ENCODE measurements around the gene OSGEPL1. TPM values are rescaled to one million over a fixed set of nuclear protein-coding genes. Genes with fewer than 3 reads are reported as not detected.

OSGEPL1 gene
- total RNA-seq, 3 donors from 2014 or later (not counting 1 experiment from before 2014, with no cell fraction given) = 5.6 to 10.2 (median 8.5) TPM

DNA sequence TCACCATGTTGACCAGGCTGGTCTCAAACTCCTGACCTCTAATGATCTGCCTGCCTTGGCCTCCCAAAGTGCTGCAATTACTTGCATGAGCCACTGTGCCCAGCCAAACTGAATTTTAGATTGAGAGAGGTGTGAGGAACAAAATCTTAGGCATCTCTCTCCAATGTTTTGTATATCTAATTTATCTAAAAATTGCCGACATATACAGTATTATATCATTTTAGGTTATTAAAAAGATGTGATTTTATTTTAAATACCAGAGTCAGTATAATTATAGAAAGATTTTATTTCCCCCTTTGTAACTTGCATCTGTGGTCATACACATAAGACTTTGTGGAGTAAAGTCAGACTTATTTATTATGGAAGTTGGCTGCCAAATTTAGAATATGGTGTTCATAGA is 31.7 kb upstream of the OSGEPL1 start:
- intact Hi-C loops (cut with micrococcal nuclease) = no loop called here
- WGBS (ENCODE audit: insufficient coverage) = no CpG with 5 or more reads among the region's 1 CpG
- TF ChIP-seq, protein P1, sequence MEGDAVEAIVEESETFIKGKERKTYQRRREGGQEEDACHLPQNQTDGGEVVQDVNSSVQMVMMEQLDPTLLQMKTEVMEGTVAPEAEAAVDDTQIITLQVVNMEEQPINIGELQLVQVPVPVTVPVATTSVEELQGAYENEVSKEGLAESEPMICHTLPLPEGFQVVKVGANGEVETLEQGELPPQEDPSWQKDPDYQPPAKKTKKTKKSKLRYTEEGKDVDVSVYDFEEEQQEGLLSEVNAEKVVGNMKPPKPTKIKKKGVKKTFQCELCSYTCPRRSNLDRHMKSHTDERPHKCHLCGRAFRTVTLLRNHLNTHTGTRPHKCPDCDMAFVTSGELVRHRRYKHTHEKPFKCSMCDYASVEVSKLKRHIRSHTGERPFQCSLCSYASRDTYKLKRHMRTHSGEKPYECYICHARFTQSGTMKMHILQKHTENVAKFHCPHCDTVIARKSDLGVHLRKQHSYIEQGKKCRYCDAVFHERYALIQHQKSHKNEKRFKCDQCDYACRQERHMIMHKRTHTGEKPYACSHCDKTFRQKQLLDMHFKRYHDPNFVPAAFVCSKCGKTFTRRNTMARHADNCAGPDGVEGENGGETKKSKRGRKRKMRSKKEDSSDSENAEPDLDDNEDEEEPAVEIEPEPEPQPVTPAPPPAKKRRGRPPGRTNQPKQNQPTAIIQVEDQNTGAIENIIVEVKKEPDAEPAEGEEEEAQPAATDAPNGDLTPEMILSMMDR (IDR thresholded peaks at IDR 0.05) = no peak
- Histone ChIP-seq H3K4me1 (ENCODE audit: control insufficient read depth, insufficient read depth, low read length) (peaks cover 4% of the 10 kb centered on the region), H3K36me3 (ENCODE audit: control insufficient read depth, insufficient read depth, low read length) (peaks cover 40% of the 10 kb centered on the region), H3K9me3 (ENCODE audit: control insufficient read depth, insufficient read depth, low read length) (no peaks in the 10 kb centered on the region), H3K4me3 (ENCODE audit: low read length) (no peak overlapping the region), H3K27me3 (ENCODE audit: control insufficient read depth, insufficient read depth, low read length) (no peaks in the 10 kb centered on the region), H3K27ac (ENCODE audit: low read length) (no peak overlapping the region)
- Mint-ChIP-seq H3K4me3 (no peak overlapping the region), H3K27ac (no peak overlapping the region), H3K4me1 (peaks cover 15 to 27% of the 10 kb centered on the region in 2 donors), H3K27me3 (ENCODE audit: low read depth in 2 of 2) (no peaks in the 10 kb centered on the region), H3K36me3 (no peaks in the 10 kb centered on the region), H3K9me3 (no peaks in the 10 kb centered on the region)
- DNase-seq (no peak), ATAC-seq (no peak)

DNA sequence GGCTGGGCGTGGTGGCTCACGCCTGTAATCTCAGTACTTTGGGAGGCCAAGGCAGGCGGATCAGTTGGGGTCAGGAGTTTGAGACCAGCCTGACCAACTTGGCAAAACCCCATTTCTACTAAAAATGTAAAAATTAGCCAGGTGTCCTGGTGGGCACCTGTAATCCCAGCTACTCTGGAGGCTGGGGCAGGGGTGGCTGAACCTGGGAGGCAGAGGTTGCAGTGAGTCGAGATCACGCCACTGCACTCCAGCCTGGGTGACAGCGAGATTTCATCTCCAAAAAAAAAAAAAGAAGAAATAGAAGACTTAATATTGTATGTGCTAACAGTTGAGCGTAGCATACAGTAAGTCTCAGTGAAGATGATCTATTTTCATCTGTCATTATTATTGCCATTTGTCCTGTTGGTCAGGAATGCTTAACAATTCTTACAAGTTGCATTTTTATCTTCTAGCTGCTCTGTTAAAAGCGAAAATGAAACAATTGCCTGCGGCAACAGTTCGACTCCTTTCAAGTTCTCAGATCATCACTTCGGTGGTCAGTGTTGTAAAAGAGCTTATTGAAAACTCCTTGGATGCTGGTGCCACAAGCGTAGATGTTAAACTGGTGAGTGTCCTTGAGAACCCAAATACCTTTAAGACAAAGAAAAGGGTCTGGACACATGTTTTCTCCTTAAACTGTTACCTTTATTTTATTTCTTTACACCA is 28.9 kb upstream of the OSGEPL1 start:
- peaks cover 26% of the 10 kb centered on the region for H3K36me3 ChIP-seq (ENCODE audit: control insufficient read depth, insufficient read depth, low read length)
- H3K4me1 ChIP-seq (ENCODE audit: control insufficient read depth, insufficient read depth, low read length) = peaks cover 4% of the 10 kb centered on the region
- Mint-ChIP-seq H3K36me3 (no peaks in the 10 kb centered on the region), H3K4me1 (peaks cover 20% of the 10 kb centered on the region in 2 donors), H3K4me3 (peak overlapping the region; percentile 89), H3K27ac (peak overlapping the region; percentile 91 to 93), H3K27me3 (ENCODE audit: low read depth in 2 of 2) (no peaks in the 10 kb centered on the region), H3K9me3 (no peaks in the 10 kb centered on the region)
- intact Hi-C loops (cut with micrococcal nuclease) = no loop called here
- TF ChIP-seq, protein P1 (IDR thresholded peaks at IDR 0.05) = no peak
- 64% methylated on average over 12 of the region's 12 CpGs for WGBS (ENCODE audit: insufficient coverage)
- H3K27ac ChIP-seq (ENCODE audit: low read length) = peak overlapping the region; percentile 91
- no peaks in the 10 kb centered on the region for H3K27me3 ChIP-seq (ENCODE audit: control insufficient read depth, insufficient read depth, low read length)
- peak overlapping the region; percentile 33 for H3K4me3 ChIP-seq (ENCODE audit: low read length)
- H3K9me3 ChIP-seq (ENCODE audit: control insufficient read depth, insufficient read depth, low read length) = no peaks in the 10 kb centered on the region
- DNase-seq (peak in 1 of 2 donors; percentile 70), ATAC-seq (peak; percentile 70 to 93 (median 81))

DNA sequence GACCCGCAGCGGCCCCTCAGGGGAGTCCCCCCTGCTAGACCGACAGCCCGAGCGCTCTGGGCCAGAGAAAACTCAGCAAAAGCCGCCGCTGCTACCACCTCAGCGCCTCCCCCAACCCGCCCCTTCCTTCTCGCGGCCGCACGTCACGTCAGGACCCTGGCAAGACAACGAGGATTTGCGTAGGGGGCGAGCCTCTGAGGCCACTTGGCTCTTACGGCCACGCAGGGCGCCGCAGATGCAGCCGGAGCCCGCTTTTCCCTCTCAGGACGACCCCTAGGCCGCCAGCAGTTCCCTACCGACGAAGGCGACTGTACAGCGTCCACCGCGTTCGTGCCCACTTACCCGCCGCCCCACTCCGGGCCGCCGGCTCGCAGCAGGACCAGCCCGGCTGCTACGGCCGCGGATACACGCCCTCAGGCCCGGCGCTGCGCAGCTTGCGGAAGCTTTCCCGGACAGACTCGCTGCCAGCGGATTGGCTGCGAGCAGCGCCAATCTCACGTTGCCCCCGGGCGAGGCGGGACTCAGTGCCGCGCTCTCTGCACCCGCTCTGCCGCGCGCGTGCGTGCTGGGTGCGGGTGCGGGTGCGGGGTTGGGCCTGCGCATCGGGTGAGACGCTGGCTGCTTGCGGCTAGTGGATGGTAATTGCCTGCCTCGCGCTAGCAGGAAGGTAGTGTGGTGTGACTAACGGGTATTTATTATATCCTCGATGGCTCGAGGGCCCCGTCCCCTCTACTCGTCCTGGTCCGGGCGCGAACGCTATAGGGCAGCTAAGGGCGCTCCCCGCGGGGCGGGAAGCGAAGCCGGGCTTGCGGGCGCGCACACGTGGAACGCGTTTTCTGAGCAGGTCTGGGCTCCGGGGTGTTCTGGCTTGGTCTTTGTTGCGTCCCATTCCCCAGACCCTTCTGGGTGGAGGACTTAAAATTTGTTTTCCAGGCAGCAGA is 21.6 kb upstream of the OSGEPL1 start, which contains the start of the genes ORMDL1 and PMS1:
Gene ORMDL1, minus strand, starts transcription at position 413 of the 941 bp plus-strand sequence. CDS start 1,744 bp downstream, outside the sequence.
Gene PMS1, plus strand, starts transcription at position 524 of the 941 bp plus-strand sequence. CDS start 7,360 bp downstream, outside the sequence.
- H3K4me1 ChIP-seq (ENCODE audit: control insufficient read depth, insufficient read depth, low read length) = peaks cover 10% of the 10 kb centered on the region

More for the DNA sequence above, 21.6 kb upstream of the OSGEPL1 start, which contains the start of the genes ORMDL1 and PMS1:
- TF ChIP-seq, protein P1 (IDR thresholded peaks at IDR 0.05) = no peak
- peak within 1 kb of the TSS; percentile 98 for H3K27ac ChIP-seq (ENCODE audit: low read length)
- Mint-ChIP-seq H3K27me3 (ENCODE audit: low read depth in 2 of 2) (no peaks in the 10 kb centered on the region), H3K27ac (peak within 1 kb of the TSS; percentile 96 to 97), H3K4me1 (peaks cover 42 to 58% of the 10 kb centered on the region in 2 donors), H3K36me3 (no peaks in the 10 kb centered on the region), H3K4me3 (peak within 1 kb of the TSS; percentile 92), H3K9me3 (no peaks in the 10 kb centered on the region)
- under 1% methylated on average over 96 of the region's 96 CpGs for WGBS (ENCODE audit: insufficient coverage)
- DNase-seq = peak; percentile 97
- H3K36me3 ChIP-seq (ENCODE audit: control insufficient read depth, insufficient read depth, low read length) = peaks cover 18% of the 10 kb centered on the region
- intact Hi-C loops (cut with micrococcal nuclease) = loop anchor here (1.0 to 10.0 kb wide), 7 partner anchors 22 to 1098 kb away; partner anchors contain the start of genes ASNSD1, GLS, MFSD6 and NEMP2
- peak within 1 kb of the TSS; percentile 92 for H3K4me3 ChIP-seq (ENCODE audit: low read length)
- no peaks in the 10 kb centered on the region for H3K9me3 ChIP-seq (ENCODE audit: control insufficient read depth, insufficient read depth, low read length)
- H3K27me3 ChIP-seq (ENCODE audit: control insufficient read depth, insufficient read depth, low read length) = no peaks in the 10 kb centered on the region
- peak; percentile 85 to 97 (median 87) for ATAC-seq

Data from natural killer cell (primary cell).